RWPE1 (cell line): ENCODE measurements around the gene UTS2B.

ENCODE experiments used
- CTCF ChIA-PET: fragments of 350-600 bp; sonication (Branson Sonifier 250); formaldehyde crosslinking; extraction: SDS; loops from one replicate; lab custom pipeline; 2021; lab: Yijun Ruan, JAX
- POLR2A ChIA-PET: fragments of 400-600 bp; formaldehyde crosslinking; extraction: SDS; loops from one replicate; lab custom pipeline; 2020; ENCODE audit warnings: antibody characterized with exemption; ENCODE audit not compliant: low non-redundant PET; lab: Yijun Ruan, JAX
- DNase-seq: peaks from one replicate; pipeline ENCODE4 v3.0.0; 2012; ENCODE audit warnings: low spot score
- H3K27ac ChIP-seq: fragments of 450-650 bp; 2 replicates; pipeline ENCODE4 v1.5.1; 2017
- TF ChIP-seq, protein P1 (sequence below): fragments of 450-650 bp; conservative IDR thresholded peaks from 2 replicates; pipeline ENCODE4 v1.5.1; 2017; ENCODE audit warnings: low read depth, mild to moderate bottlenecking

Gene UTS2B

DNA sequence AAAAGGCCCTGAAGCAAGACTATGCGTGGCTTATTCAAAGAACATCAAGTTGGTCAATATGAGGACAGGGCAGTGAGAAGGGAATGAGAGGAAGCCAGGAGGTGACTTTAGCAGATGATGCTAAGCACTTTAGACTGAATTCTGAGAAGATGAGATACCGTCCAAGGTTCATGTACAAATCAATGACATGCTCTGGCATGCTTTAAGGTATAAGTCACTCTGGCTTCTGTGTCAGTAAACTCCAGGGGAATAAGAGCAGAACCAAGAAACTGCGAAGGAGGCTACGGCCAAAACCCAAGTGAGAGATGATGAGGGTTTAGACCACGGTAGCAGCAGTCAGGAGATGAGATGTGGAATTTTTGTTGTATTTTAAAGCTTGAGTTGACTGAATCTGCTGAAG is 10.0 kb downstream of the UTS2B start:
- no peak for DNase-seq
- POLR2A ChIA-PET = no interaction called here
- H3K27ac ChIP-seq = no peak overlapping the region
- CTCF ChIA-PET = interaction anchor here (0.5 kb wide), 1 partner anchor 78 kb away, joined by 4 read pairs; no protein-coding TSS in a partner anchor
- TF ChIP-seq, protein P1, sequence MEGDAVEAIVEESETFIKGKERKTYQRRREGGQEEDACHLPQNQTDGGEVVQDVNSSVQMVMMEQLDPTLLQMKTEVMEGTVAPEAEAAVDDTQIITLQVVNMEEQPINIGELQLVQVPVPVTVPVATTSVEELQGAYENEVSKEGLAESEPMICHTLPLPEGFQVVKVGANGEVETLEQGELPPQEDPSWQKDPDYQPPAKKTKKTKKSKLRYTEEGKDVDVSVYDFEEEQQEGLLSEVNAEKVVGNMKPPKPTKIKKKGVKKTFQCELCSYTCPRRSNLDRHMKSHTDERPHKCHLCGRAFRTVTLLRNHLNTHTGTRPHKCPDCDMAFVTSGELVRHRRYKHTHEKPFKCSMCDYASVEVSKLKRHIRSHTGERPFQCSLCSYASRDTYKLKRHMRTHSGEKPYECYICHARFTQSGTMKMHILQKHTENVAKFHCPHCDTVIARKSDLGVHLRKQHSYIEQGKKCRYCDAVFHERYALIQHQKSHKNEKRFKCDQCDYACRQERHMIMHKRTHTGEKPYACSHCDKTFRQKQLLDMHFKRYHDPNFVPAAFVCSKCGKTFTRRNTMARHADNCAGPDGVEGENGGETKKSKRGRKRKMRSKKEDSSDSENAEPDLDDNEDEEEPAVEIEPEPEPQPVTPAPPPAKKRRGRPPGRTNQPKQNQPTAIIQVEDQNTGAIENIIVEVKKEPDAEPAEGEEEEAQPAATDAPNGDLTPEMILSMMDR = no peak

DNA sequence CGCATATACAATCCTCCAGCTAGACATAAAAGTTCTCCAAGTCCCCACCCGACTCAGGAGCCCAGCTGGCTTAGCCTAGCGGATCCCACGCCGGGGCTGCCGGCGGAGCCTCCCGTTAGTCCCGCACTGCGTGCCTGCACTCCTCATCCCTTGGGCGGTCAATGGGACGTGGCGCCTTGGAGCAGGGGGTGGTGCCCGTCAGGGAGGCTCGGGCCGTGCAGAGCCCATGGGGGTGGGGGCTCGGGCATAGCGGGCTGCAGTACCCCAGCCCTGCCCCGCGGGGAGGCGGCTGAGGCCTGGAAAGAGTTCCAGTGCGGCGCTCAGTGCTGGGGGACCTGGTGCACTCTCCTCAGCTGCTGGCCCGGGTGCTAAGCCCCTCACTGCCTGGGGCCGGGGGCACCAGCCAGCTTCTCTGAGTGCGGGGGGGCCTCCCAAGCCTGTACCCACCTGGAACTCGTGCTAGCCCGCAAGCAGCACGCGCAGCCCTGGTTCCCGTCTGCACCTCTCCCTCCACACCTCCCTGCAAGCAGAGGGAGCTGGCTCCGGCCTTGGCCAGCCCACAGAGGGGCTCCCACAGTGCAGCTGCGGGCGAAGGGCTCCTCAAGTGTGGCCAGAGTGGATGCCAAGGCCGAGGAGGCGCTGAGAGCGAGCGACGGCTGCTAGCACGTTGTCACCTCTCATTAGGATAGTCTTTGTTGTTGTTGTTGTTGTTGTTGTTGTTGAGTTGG is 13.3 kb downstream of the UTS2B start:
- CTCF ChIA-PET = interaction anchor here (0.6 to 0.7 kb wide), 2 partner anchors 12 to 25 kb away, joined by 3 read pairs; no protein-coding TSS in a partner anchor

DNA sequence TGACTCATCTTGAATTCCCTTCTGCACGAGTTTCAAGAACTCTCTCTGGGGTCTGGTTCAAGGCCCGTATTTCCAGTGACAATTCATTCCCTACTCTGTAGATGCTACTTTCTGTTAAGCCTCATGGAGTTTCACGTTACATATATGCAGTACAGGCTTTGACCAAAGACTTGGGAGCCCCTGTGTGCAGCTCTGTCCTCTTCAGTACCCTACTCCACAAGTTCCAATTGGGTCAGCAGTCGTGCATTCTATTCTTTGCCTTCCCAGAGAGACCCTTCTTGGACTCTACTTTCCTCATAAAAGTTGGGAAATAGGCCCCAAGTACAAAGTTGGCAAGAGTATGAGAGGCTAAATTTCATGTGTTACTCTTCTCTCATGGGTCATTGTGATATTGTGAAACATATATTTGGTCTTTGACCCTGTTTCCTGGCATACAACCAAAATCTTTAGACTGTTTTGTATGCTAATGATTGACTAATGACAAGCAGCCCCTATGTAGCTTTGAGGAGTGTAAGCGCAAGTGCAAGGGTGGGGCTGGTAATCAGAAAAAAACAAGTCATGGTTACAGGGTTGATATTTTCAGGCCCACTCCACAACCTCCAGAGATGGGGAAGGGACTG is 16.1 kb downstream of the UTS2B start:
- H3K27ac ChIP-seq = no peak overlapping the region
- POLR2A ChIA-PET = no interaction called here
- CTCF ChIA-PET = no interaction called here
- DNase-seq = no peak
- TF ChIP-seq, protein P1 = no peak

More for the DNA sequence above, 13.3 kb downstream of the UTS2B start:
- DNase-seq = no peak
- H3K27ac ChIP-seq = no peak overlapping the region
- TF ChIP-seq, protein P1 = no peak
- POLR2A ChIA-PET = no interaction called here

DNA sequence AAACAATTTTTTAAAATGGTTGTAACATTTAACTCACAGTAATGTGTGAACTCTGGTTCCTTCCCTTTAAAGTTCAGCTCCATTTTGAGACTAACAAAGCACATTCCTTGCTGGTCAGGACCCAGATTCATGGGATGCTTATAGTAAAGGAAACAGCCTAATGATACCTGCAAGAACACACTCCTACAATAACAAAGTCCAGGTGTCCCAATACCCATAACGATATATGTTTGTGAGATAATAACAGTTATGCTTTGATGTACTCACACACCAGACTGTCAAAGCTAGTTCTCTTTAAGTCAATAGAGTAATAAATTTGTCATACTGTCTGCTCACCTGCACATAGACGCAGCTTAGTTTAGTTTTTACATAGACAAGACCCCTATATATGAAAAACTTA is 17.0 kb downstream of the UTS2B start:
- no peak overlapping the region for H3K27ac ChIP-seq
- TF ChIP-seq, protein P1 = no peak
- DNase-seq = no peak
- ChIA-PET CTCF (interaction anchor here (0.7 to 0.8 kb wide), 2 partner anchors 213 to 1259 kb away, joined by 3 to 6 read pairs; no protein-coding TSS in a partner anchor), POLR2A (no interaction called here)

DNA sequence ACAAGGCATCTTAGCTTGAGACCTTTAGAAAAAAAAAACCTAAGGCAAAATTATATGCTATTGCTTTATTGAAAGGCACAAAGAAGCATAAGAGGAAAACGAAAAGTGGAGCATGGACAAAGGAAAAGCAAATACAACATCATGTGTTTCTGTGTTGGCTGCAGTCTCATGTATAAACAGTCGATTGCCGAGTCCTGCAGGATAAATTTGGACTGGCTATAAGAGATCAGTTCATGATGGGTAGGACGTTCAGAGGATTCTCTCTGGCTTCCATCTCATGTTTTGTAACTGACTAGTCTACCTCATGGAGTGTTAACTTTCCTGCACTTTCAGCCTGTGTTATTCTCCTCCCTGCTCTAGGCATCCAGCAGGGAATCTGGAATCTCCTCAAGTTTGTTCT is 23.0 kb downstream of the UTS2B start:
- ChIA-PET POLR2A (no interaction called here), CTCF (no interaction called here)
- DNase-seq = no peak
- TF ChIP-seq, protein P1 = no peak
- no peak overlapping the region for H3K27ac ChIP-seq

DNA sequence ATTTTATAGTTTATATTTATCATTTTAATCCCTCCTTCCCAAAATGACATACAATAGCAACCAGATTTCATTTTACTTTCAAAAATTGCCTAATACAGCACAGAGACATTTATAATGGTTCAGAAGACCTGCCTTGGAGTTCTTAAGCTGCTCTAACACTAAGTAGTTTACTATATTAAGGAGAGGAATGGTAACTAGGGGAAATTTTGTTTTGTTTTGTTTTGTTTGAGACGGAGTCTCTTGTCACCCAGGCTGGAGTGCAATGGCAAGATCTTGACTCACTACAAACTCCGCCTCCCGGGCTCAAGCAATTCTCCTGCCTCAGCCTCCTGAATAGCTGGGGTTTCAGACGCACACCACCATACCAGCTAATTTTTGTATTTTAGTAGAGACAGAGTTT is 23.9 kb downstream of the UTS2B start:
- POLR2A ChIA-PET = no interaction called here

More for the DNA sequence above, 23.9 kb downstream of the UTS2B start:
- no peak for DNase-seq
- TF ChIP-seq, protein P1 = no peak
- H3K27ac ChIP-seq = no peak overlapping the region
- CTCF ChIA-PET = no interaction called here
